ENCODE results near the gene ZSWIM6. TPM values are rescaled to one million over a fixed set of nuclear protein-coding genes. Genes with fewer than 3 reads are reported as not detected.
"Not testable (repeated sequence)": the region's sequence is repeated elsewhere in the genome, so short reads cannot be mapped to it uniquely, and the experiment has no call there.

Gene ZSWIM6
- total RNA-seq, 2 donors from 2014 or later, result 22.5 to 27.1 TPM

DNA sequence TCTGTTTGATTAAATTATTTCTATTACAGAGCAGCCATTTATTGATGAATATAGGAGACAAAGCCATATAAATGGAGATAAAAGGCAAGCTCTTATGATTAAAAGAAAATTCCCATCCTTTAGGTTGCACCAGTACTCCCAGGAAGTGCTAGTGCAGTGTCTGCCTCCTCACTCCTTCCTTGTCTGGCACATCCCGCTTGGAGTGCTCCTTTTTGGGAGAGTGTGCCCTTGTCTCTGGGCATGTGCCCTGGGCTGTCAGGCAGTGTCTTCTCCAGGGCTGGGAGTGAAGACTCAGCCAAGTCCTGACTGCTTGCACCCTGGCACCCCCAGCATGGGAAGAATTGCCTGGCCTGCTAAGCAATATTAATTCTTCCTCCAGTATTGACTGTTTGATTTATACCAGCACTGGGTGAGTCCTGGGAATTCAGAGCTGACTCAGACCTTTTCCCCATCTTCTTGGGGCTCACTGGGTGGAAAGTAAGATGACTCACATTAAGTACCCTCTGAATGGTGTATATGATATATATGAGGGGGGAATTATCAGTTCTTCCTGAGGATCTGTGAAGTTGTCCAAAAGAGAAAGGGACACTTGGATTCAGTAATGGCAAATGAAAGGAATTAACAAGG is 62.1 kb downstream of the ZSWIM6 start:
- intact Hi-C loops (cut with DNase I, micrococcal nuclease), result no loop called here
- DNase-seq, result no peak
- no peak for ATAC-seq

DNA sequence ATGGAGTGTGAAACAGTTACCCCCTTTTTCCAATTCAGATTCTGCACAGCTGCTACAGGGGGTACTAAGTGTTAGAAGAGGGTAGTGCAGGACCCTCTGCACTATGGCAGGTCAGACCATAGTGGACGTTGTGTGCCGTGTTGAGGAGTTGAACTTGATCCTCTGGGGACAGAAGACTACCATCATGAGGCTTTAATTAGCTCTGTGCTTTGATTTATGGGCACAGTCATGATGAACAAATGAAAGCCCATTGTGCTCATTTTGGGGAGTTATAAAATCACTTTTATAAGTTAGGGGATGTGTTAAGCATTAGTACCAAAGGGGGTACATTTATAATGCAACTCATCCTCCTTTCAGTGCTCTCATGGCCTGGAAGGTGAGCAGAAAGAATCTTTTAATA is 62.7 kb downstream of the ZSWIM6 start:
- no peak for DNase-seq
- intact Hi-C loops (cut with DNase I, micrococcal nuclease), result no loop called here

GRCh38 chr5:61397238-61397637 is 65.2 kb downstream of the ZSWIM6 start:
- no peak for ATAC-seq
- intact Hi-C loops (cut with DNase I, micrococcal nuclease), result no loop called here

More for the DNA sequence above, 62.7 kb downstream of the ZSWIM6 start:
- ATAC-seq, result no peak

DNA sequence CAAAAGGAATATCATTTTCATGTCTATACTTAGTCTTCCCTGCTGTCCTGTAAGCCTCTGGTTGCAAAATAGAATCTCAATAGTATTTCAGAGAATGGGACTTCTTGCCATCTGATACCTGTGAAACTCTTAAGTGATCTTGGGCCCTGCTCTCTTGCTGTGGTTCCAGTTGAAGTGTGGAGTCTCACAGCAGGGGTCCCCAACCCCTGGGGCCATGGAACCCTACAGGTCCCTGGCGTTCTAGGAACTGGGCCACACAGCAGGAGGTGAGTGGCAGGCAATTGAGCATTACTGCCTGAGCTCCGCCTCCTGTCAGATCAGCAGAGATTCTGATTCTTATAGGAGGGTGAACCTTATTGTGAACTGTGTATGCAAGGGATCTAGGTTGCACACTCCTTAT is 65.9 kb downstream of the ZSWIM6 start:
- intact Hi-C loops (cut with DNase I, micrococcal nuclease), result no loop called here
- DNase-seq (no peak), ATAC-seq (no peak)

More at GRCh38 chr5:61397238-61397637, 65.2 kb downstream of the ZSWIM6 start:
- no peak for DNase-seq

- ATAC-seq (no peak), DNase-seq (no peak)
- intact Hi-C loops (cut with DNase I, micrococcal nuclease), result no loop called here
Observed at GRCh38 chr5:61398440-61398839, 66.4 kb downstream of the ZSWIM6 start.

GRCh38 chr5:61399679-61400078 is 67.6 kb downstream of the ZSWIM6 start:
- intact Hi-C loops (cut with DNase I, micrococcal nuclease), result loop anchor here in 1 of 2 donors (10.0 kb wide), 1 partner anchor 55 kb away; no protein-coding TSS in a partner anchor
- DNase-seq (no peak), ATAC-seq (no peak)

DNA sequence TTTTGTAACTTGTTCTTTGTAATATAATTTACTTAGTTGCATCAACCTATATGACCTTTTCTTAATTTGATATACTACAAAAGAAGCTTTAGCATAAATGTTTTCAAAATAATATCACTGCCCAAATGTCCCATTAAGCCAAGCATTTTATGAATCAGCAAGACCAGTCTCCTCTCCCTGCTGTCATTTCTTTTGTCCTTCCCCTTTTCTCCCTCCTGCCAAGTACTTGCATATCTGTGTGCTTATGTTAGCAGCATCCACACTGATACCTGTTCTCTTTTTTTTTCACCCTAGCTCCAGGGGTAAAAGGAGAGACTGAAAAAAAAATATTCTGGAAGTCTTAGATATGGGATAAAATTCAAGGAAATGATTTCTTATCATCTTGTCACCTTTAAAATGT is 69.7 kb downstream of the ZSWIM6 start:
- intact Hi-C loops (cut with DNase I, micrococcal nuclease), result loop anchor here in 1 of 2 donors (10.0 kb wide), 1 partner anchor 57 kb away; no protein-coding TSS in a partner anchor
- DNase-seq (no peak), ATAC-seq (no peak)

DNA sequence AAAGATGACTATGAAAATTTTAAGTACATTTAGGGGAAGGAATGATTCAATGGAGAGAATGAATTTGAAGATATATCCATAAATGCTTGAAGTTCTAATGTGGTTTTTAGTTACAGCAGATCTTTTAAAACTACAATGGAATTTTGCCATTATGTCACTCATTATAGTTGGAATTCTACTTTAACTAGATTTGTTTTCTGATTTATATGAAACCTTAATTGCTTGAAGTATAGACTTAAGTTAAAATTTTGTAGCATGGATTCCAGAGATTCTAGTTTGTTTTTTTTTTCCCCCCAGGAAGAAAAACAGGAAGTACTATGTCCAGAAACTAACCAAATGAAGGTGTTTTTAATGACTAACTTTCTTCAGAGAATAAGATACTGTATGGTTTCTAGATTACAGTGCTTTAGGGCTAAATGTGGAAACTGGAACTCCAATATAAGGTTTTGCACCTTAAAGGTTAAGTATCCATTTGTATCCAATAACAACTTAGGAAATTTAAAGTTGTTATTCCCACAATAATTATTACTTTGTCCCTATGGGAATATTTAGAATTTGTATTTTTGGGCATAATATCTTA is 70.3 kb downstream of the ZSWIM6 start:
- DNase-seq, result no peak
- intact Hi-C loops (cut with DNase I, micrococcal nuclease), result loop anchor here in 1 of 2 donors (10.0 kb wide), 1 partner anchor 58 kb away; no protein-coding TSS in a partner anchor
- ATAC-seq, result no peak

DNA sequence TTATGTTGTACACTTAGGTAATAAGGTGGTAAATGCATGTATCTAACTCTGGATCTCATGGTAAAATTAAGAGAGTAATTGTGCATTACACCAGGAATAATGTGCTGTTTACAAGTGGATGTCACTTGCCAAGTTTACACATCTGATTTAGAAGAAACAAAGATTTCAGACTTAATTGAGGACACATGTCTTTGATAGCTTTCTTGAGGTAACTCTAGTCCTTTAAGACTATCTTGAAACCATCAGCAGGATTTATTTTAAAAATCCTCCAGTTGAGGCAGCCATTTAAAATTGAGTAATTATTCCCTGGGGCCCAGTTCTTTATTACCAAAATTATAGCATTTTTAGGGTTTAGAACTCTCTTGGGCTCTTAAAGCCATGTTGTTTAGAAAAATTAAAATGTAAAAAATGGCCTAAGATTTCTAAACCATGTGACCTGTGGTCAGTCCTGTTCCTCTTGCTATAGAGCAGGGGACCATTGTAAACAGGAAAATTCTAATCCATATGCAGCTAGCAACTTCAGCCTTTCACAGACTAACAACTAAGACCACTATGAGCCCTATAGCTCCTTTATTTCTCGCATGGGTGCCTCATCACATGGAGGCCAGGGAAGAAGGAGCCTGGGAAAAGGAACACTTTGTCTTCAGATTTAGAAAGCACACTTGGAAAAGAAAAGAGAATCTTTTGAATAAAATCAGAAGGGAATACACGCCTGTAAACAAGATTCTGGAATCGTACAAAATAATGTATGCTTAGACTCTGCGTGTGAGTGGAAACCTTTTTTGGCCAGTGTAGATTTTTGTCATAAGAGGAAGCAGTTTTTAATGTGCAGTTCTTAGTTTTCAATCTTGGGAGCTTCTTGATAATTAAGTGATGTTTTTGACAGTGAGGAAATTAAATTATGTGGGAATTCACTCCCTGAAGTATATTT is 71.2 kb downstream of the ZSWIM6 start:
- ATAC-seq, result no peak
- intact Hi-C loops (cut with DNase I, micrococcal nuclease), result loop anchor here in 1 of 2 donors (10.0 kb wide), 1 partner anchor 58 kb away; no protein-coding TSS in a partner anchor
- no peak for DNase-seq

- DNase-seq (no peak), ATAC-seq (no peak)
- intact Hi-C loops (cut with DNase I, micrococcal nuclease), result loop anchor here in 1 of 2 donors (10.0 kb wide), 1 partner anchor 61 kb away; no protein-coding TSS in a partner anchor
Observed at GRCh38 chr5:61405511-61406295, 73.6 kb downstream of the ZSWIM6 start.

DNA sequence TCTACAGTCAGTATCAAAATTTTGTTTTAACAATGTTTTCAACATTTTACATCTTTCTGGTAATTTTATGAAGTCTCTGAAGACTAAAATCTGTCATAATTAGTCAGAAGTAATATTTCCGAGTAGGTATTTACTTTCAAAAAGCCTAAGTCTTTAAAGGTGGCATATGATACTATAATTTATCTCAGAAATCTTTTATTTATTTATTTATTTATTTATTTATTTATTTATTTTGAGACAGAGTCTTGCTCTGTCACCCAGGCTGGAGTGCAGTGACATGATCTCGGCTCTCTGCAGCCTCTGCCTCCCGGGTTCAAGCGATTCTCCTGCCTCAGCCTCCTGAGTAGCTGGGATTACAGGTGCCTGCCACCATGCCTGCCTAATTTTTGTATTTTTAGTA is 74.4 kb downstream of the ZSWIM6 start:
- intact Hi-C loops (cut with DNase I, micrococcal nuclease), result loop anchor here in 1 of 2 donors (10.0 kb wide), 1 partner anchor 62 kb away; no protein-coding TSS in a partner anchor
- DNase-seq, ATAC-seq: not testable (repeated sequence)

GRCh38 chr5:61407706-61408270 is 75.7 kb downstream of the ZSWIM6 start:
- DNase-seq (no peak), ATAC-seq (no peak)
- intact Hi-C loops (cut with DNase I, micrococcal nuclease), result loop anchor here in 1 of 2 donors (10.0 kb wide), 1 partner anchor 63 kb away; no protein-coding TSS in a partner anchor

DNA sequence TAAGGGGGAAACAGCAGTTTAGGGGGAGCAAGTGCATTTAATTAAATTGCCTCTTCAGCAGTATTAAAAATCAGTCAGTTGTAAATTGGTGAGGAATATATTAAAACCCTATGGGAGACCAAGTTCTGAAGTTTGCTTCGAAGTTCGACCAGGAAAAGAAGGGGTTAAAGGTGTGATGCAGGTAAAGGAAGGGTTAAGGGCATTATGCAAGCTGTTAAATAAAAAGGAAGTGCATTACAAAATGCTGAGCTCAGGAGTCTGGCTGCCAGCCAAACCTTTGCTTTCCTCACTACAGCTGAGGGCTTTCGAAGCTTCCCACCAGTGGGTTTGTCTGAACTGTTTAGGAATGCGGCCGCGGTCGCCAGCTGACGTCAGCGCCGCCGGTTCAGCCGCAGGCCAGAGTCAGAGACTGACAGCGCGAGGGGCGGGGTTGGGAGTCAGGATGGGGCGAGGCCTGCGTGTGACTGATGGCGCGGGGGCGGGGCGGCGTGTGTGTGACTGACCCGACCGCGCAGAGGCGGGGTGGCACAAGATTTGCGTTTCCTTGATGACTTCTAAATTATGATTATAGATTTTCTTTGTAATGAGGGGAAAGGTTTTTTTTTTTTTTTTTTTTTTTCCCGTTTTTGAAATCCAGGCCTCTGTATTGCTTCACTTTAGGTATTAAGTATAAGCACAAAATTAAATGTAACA is 76.6 kb downstream of the ZSWIM6 start:
- intact Hi-C loops (cut with DNase I, micrococcal nuclease), result loop anchor here in 1 of 2 donors (10.0 kb wide), 1 partner anchor 64 kb away; no protein-coding TSS in a partner anchor
- DNase-seq, result peak; percentile 99
- peak; percentile 98 for ATAC-seq

- ATAC-seq, result no peak
- no peak for DNase-seq
- intact Hi-C loops (cut with DNase I, micrococcal nuclease), result loop anchor here in 1 of 2 donors (10.0 kb wide), 1 partner anchor 65 kb away; no protein-coding TSS in a partner anchor
Observed at GRCh38 chr5:61409568-61409967, 77.5 kb downstream of the ZSWIM6 start.

DNA sequence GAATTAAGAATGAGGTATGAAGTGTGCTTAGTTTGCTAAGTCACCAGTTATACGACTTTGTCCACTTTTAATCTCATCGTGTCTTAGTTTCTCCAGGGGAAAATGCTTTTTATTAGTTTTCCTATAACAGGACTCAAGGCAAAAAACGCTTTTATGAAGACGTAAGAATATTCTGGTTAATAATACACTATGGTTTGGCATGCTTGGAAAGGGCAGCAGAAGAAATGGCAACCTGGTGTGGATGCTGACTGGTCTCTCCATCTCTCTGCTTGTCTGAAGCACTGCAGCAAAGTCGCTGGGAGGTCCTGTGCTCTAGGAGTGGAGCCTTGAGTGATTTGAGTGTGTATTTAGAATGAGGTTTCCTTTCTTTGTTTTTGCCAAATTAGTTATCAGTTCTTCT is 78.8 kb downstream of the ZSWIM6 start:
- no peak for ATAC-seq
- intact Hi-C loops (cut with DNase I, micrococcal nuclease), result no loop called here

DNA sequence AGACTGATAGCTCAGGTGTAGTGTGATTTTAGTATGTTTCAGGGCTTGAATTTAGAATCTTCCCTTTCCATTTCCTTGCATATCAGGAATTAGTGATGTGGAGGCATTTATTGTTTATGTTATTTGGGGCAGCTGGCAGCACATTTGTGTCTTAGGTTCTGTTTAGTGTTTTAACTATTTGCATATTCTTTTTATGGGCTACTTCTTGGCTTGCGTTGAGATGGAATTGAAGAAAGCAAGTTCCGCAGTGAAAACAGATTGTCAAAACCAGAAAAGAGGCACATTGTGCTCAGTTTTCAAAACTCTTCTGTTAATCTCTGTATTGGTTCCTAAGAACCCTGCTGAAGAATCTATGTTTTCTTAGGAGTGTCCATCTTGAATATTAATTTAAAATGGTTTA is 80.3 kb downstream of the ZSWIM6 start:
- intact Hi-C loops (cut with DNase I, micrococcal nuclease), result no loop called here
- ATAC-seq, result no peak

More for the DNA sequence above, 78.8 kb downstream of the ZSWIM6 start:
- no peak for DNase-seq

GRCh38 chr5:61413205-61413604 is 81.1 kb downstream of the ZSWIM6 start:
- DNase-seq; ATAC-seq; intact Hi-C loops (cut with DNase I, micrococcal nuclease): not testable (repeated sequence)

More for the DNA sequence above, 80.3 kb downstream of the ZSWIM6 start:
- DNase-seq, result no peak
